Esophagus (tissue), 2 donors: Measurements from ENCODE around the gene RBM44. TPM values are rescaled to one million over a fixed set of nuclear protein-coding genes. Genes with fewer than 3 reads are reported as not detected.

Source experiments
- H3K27ac ChIP-seq, 2 donors: one replicate each; pipeline ENCODE4 v1.5.1; 2013; ENCODE audit warnings: low read depth in 2 of 2, mild to moderate bottlenecking in 2 of 2, inconsistent platforms in 1 of 2, low read length in 1 of 2, moderate library complexity in 1 of 2
- H3K27me3 ChIP-seq, 2 donors: one replicate each; pipeline ENCODE4 v1.6.1; 2013; ENCODE audit warnings: low read length in 2 of 2, control low read depth in 1 of 2, mild to moderate bottlenecking in 1 of 2; ENCODE audit not compliant: insufficient read depth in 2 of 2, control insufficient read depth in 1 of 2
- H3K36me3 ChIP-seq, 2 donors: one replicate each; pipeline ENCODE4 v1.6.1; 2013; ENCODE audit warnings: low read length in 1 of 2; ENCODE audit not compliant: control insufficient read depth in 2 of 2, insufficient read depth in 2 of 2
- H3K4me1 ChIP-seq, 2 donors: one replicate each; pipeline ENCODE4 v1.6.1; 2013; ENCODE audit warnings: low read length in 1 of 2; ENCODE audit not compliant: control insufficient read depth in 2 of 2, insufficient read depth in 2 of 2
- H3K4me3 ChIP-seq, 2 donors: one replicate each; pipeline ENCODE4 v1.5.1; 2013; ENCODE audit warnings: low read length in 2 of 2, mild to moderate bottlenecking in 2 of 2, low read depth in 1 of 2, moderate library complexity in 1 of 2
- H3K9me3 ChIP-seq, 2 donors: one replicate each; pipeline ENCODE4 v1.6.1; 2013; ENCODE audit warnings: mild to moderate bottlenecking in 2 of 2, low read depth in 1 of 2, low read length in 1 of 2, moderate library complexity in 1 of 2; ENCODE audit not compliant: control insufficient read depth in 2 of 2, insufficient read depth in 1 of 2
- WGBS, 2 donors: extraction: QIAGEN DNeasy Blood & Tissue Kit; methylation state at CpG; one replicate each; pipeline ENCODE4 v1.1.7; 2013; 5-methylcytosine and 5-hydroxymethylcytosine counted together
- polyA plus RNA-seq, 2 donors: library from polyadenylated mRNA; stranded (reverse); fragments of 200-250 nt; gene quantifications; one replicate each; pipeline ENCODE4 v1.2.3, GENCODE V29; 2013
- donor health status: healthy with polysubstance abuse.
- donor health status: Bipolar disorder and iron deficiency.

The RBM44 gene
- polyA plus RNA-seq, 2 donors: 0.24 to 0.37 TPM

DNA sequence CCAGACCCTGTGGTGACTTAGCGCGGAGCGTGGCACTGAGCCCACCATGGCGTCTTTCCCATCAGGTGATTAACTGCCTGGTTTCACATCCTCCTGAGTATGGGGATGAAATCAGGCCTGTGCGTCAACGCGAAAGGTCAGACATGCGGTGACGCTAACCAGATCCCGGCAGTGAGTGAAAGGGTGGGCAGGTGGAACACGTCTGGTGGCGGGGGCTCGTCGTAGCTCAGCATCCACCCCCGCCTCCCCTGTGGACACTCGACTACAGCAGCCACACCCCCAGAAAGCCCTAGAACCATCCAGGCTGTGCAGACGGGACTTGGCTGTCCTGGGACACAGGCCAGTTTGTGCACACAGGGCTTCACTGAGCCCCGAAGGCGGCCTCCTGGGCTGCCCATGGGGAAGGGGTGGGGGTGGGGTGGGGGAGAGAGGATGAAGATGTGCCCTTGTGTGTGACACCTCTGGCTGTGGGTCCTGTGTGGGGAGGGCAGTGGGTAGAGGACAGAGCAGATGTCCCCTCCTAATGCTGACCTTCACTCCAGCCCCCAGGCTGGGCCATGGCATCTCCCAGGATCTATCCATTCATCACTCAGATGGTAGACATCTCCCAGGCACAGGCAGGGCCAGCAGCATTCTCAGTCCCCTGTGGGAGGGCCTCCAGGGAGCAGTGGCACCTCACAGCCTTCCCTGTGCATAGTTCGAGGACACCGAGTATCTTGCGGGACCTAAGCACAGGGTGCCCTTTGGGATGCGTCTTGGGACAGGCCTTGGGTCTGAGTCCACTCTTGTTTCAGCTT is 88.3 kb downstream of the RBM44 start:
- Histone ChIP-seq H3K9me3 (peaks cover 0 to 1% of the 10 kb centered on the region in 2 donors), H3K27ac (peak overlapping the region; percentile 27 to 80), H3K36me3 (no peaks in the 10 kb centered on the region), H3K4me3 (no peak overlapping the region), H3K4me1 (no peaks in the 10 kb centered on the region), H3K27me3 (no peaks in the 10 kb centered on the region)
- 79 to 84% methylated on average over 23 of the region's 23 CpGs for WGBS, 2 donors

- H3K27me3 ChIP-seq: no peaks in the 10 kb centered on the region
- no peaks in the 10 kb centered on the region for H3K9me3 ChIP-seq
- 38 to 44% methylated on average over 2 of the region's 2 CpGs for WGBS, 2 donors
- no peak overlapping the region for H3K4me3 ChIP-seq
- no peaks in the 10 kb centered on the region for H3K4me1 ChIP-seq
- no peak overlapping the region for H3K27ac ChIP-seq
- no peaks in the 10 kb centered on the region for H3K36me3 ChIP-seq
Observed at GRCh38 chr2:237888389-237888788, 89.8 kb downstream of the RBM44 start.

DNA sequence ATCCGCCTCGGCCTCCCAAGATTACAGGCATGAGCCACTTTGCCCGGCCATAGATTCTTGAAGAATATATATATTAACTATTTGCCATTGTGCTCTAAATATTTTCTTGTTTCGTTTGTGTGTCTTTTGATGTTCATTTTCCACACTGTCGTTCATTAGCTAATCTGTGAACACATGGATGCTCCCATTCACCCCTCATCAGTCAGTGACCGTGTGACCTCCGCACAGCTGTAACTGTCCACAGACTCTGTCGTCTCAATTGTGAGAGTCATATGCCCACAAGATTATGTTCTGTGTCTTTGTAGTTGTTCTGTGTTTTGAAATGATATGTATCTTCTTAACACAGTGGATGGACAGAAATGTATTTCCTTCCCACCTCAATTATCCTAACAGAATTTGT is 90.4 kb downstream of the RBM44 start:
- 83 to 92% methylated on average over 8 of the region's 8 CpGs for WGBS, 2 donors
- H3K27ac ChIP-seq: no peak overlapping the region
- no peaks in the 10 kb centered on the region for H3K9me3 ChIP-seq
- no peaks in the 10 kb centered on the region for H3K4me1 ChIP-seq
- no peaks in the 10 kb centered on the region for H3K27me3 ChIP-seq
- no peak overlapping the region for H3K4me3 ChIP-seq
- H3K36me3 ChIP-seq: no peaks in the 10 kb centered on the region

- WGBS, 2 donors: 96 to 97% methylated on average over 10 of the region's 10 CpGs
- peaks cover 0 to under 1% of the 10 kb centered on the region in 2 donors for H3K4me1 ChIP-seq
- H3K9me3 ChIP-seq: no peaks in the 10 kb centered on the region
- no peak overlapping the region for H3K4me3 ChIP-seq
- no peak overlapping the region for H3K27ac ChIP-seq
- H3K36me3 ChIP-seq: no peaks in the 10 kb centered on the region
- H3K27me3 ChIP-seq: no peaks in the 10 kb centered on the region
Observed at GRCh38 chr2:237889811-237890210, 91.2 kb downstream of the RBM44 start.

Other genes starting within 250 kb of the RBM44 start
- not detected for gene PRLH, start 232.2 kb upstream of the RBM44 start, polyA plus RNA-seq
- 10 to 100 TPM in 1 of 2 donors, 1 to 10 TPM in 1; 7.0 to 10.9 TPM for gene RAB17, start 208.0 kb upstream of the RBM44 start, polyA plus RNA-seq
- gene LRRFIP1, start 171.2 kb upstream of the RBM44 start, polyA plus RNA-seq: 10 to 100 TPM; 58.9 to 69.5 TPM
- gene RAMP1, start 60.8 kb downstream of the RBM44 start, polyA plus RNA-seq: 1 to 10 TPM; 4.0 to 7.5 TPM
- gene UBE2F, start 168.2 kb downstream of the RBM44 start, polyA plus RNA-seq: 10 to 100 TPM; 45.5 to 52.3 TPM